BJ (cell line): Measurements from ENCODE around the gene DEAF1. TPM values are rescaled to one million over a fixed set of nuclear protein-coding genes. Genes with fewer than 3 reads are reported as not detected.

Experiments
- CTCF ChIA-PET: fragments of 350-600 bp; formaldehyde crosslinking; extraction: SDS; loops from one replicate; lab custom pipeline; 2021; ENCODE audit warnings: antibody characterized with exemption, inconsistent platforms; lab: Yijun Ruan, JAX
- POLR2A ChIA-PET: fragments of 300-600 bp; sonication (Branson Sonifier 250); formaldehyde crosslinking; extraction: SDS; loops from one replicate; lab custom pipeline; 2021; ENCODE audit warnings: antibody characterized with exemption; lab: Charles Lee
- DNase-seq: peaks from one replicate; pipeline ENCODE4 v3.0.0-alpha.2; 2011; ENCODE audit warnings: low read depth
- H3K27me3 ChIP-seq: 2 replicates; pipeline ENCODE4 v1.6.0; 2011; ENCODE audit warnings: low read length; ENCODE audit not compliant: control insufficient read depth, insufficient read depth
- H3K36me3 ChIP-seq: 2 replicates; pipeline ENCODE4 v1.5.1; 2011; ENCODE audit warnings: low read length; ENCODE audit not compliant: control insufficient read depth, insufficient read depth
- H3K4me3 ChIP-seq: 2 replicates; pipeline ENCODE4 v1.5.1; 2011; ENCODE audit warnings: low read depth, mild to moderate bottlenecking, control low read depth, low read length
- CTCF ChIP-seq: IDR thresholded peaks from 2 replicates; pipeline ENCODE4 v1.5.1; 2011; ENCODE audit warnings: low read depth, mild to moderate bottlenecking, control low read depth, inconsistent platforms, low read length, moderate library complexity; ENCODE audit not compliant: insufficient read depth
- polyA plus RNA-seq: library from polyadenylated mRNA; depleted of rRNA; stranded (reverse); fragments of >200 nt; gene quantifications from 2 replicates; pipeline ENCODE4 v1.2.3, GENCODE V29; 2011

The DEAF1 gene
- polyA plus RNA-seq, 1 experiment, result 27.7 TPM

GRCh38 chr11:613369-613968 lies 81.6 kb downstream of the DEAF1 start:
- TF ChIP-seq CTCF, result no peak
- no peaks in the 10 kb centered on the region for H3K27me3 ChIP-seq
- H3K36me3 ChIP-seq, result peaks cover 42% of the 10 kb centered on the region
- ChIA-PET CTCF (no interaction called here), POLR2A (no interaction called here)
- H3K4me3 ChIP-seq, result no peak overlapping the region
- DNase-seq, result no peak

GRCh38 chr11:612961-613300 lies 82.1 kb downstream of the DEAF1 start:
- no peak for DNase-seq
- Histone ChIP-seq H3K27me3 (no peaks in the 10 kb centered on the region), H3K4me3 (no peak overlapping the region), H3K36me3 (peaks cover 41% of the 10 kb centered on the region)
- ChIA-PET POLR2A (no interaction called here), CTCF (interaction anchor here (0.8 kb wide), 1 partner anchor 68 kb away, joined by 3 read pairs; no protein-coding TSS in a partner anchor)
- TF ChIP-seq CTCF, result no peak

DNA sequence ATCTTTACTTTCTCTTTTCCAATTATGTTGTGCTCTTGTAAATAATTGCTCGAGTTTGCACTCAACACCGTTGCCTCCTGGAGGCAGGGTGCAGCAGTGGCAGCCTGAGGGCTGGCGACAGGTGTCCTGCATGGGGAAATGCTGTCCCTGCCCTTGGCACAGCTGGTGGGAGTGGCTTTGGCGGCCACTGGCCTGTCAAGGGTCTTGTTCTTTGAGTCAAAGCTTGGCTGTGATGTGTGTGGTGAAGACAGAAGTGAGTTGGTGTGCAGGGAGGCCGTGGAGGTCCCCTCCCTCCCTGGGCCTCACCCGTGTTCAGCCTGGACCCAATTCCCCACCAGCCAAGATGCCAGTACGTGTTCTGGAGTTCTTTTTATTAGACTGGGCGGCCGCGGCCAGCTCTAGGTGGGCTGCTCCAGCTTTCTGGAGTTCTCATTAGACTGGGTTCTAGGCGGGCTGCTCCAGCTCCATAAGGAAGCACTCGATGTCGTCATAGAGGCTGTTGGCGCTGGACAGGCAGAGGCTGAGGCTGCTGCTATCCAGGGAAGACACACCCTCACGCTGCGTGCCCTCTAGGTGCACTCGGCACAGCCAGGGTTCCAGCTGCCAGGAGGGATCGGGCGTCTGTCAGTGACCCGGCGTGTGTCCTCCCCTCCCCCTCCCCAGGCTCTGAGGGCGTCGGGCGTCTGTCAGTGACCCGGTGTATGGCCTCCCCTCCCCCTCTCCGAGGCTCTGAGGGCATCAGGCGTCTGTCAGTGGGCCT lies 82.6 kb downstream of the DEAF1 start:
- no peak overlapping the region for H3K4me3 ChIP-seq
- TF ChIP-seq CTCF, result peak; percentile 35
- DNase-seq, result no peak
- H3K27me3 ChIP-seq, result no peaks in the 10 kb centered on the region
- POLR2A ChIA-PET, result no interaction called here
- CTCF ChIA-PET, result interaction anchor here (0.6 to 1.3 kb wide), 4 partner anchors 9 to 236 kb away, joined by 3 to 6 read pairs (median 4); no protein-coding TSS in a partner anchor
- peaks cover 41% of the 10 kb centered on the region for H3K36me3 ChIP-seq

GRCh38 chr11:611001-611996 lies 83.7 kb downstream of the DEAF1 start:
- no peak for DNase-seq
- Histone ChIP-seq H3K4me3 (no peak overlapping the region), H3K36me3 (peaks cover 46% of the 10 kb centered on the region), H3K27me3 (no peaks in the 10 kb centered on the region)
- CTCF ChIA-PET, result interaction anchor here (0.6 to 1.3 kb wide), 4 partner anchors 8 to 237 kb away, joined by 3 to 6 read pairs (median 4); no protein-coding TSS in a partner anchor
- TF ChIP-seq CTCF, result no peak
- POLR2A ChIA-PET, result no interaction called here
